HuH-7 (cell line): Measurements from ENCODE around the gene HECTD2.
"Not testable (repeated sequence)": the region's sequence is repeated elsewhere in the genome, so short reads cannot be mapped to it uniquely, and the experiment has no call there.

Source experiments
- DNase-seq: peaks from one replicate; pipeline ENCODE4 v3.0.0; 2011; ENCODE audit warnings: low spot score

HECTD2 gene

GRCh38 chr10:91474009-91474408 lies 63.9 kb downstream of the HECTD2 start:
- no peak for DNase-seq

- no peak for DNase-seq
These were observed 67.1 kb downstream of the HECTD2 start for GRCh38 chr10:91477236-91477635.

- DNase-seq: no peak
These were observed 69.4 kb downstream of the HECTD2 start for GRCh38 chr10:91479583-91479982.

GRCh38 chr10:91487911-91488582 lies 77.9 kb downstream of the HECTD2 start:
- no peak for DNase-seq

GRCh38 chr10:91493313-91493712 lies 83.2 kb downstream of the HECTD2 start:
- peak; percentile 48 for DNase-seq

GRCh38 chr10:91495402-91495801 lies 85.3 kb downstream of the HECTD2 start:
- DNase-seq: no peak

- no peak for DNase-seq
These were observed 85.9 kb downstream of the HECTD2 start for GRCh38 chr10:91496016-91496415.

GRCh38 chr10:91511549-91512330 lies 101.6 kb downstream of the HECTD2 start:
- DNase-seq: no peak

- DNase-seq: no peak
These were observed 102.3 kb downstream of the HECTD2 start for GRCh38 chr10:91512458-91512857.

GRCh38 chr10:91513598-91514424 lies 103.7 kb downstream of the HECTD2 start:
- DNase-seq: no peak

GRCh38 chr10:91514787-91515186 lies 104.6 kb downstream of the HECTD2 start:
- DNase-seq: no peak

- no peak for DNase-seq
These were observed 107.2 kb downstream of the HECTD2 start for GRCh38 chr10:91517394-91517793.

- DNase-seq: no peak
These were observed 109.9 kb downstream of the HECTD2 start for GRCh38 chr10:91519899-91520514.

- DNase-seq: no peak
These were observed 110.5 kb downstream of the HECTD2 start for GRCh38 chr10:91520661-91521060.

- no peak for DNase-seq
These were observed 111.3 kb downstream of the HECTD2 start for GRCh38 chr10:91521439-91521838.

- DNase-seq: no peak
These were observed 116.0 kb downstream of the HECTD2 start for GRCh38 chr10:91525896-91526712.

GRCh38 chr10:91528080-91528479 lies 117.9 kb downstream of the HECTD2 start:
- DNase-seq: no peak

GRCh38 chr10:91528768-91529167 lies 118.6 kb downstream of the HECTD2 start:
- DNase-seq: no peak

GRCh38 chr10:91534789-91535188 lies 124.6 kb downstream of the HECTD2 start:
- DNase-seq: not testable (repeated sequence)

GRCh38 chr10:91536111-91536510 lies 126.0 kb downstream of the HECTD2 start:
- no peak for DNase-seq

GRCh38 chr10:91536733-91537132 lies 126.6 kb downstream of the HECTD2 start:
- DNase-seq: no peak
